Stimulated activated CD4-positive, alpha-beta T cell treated with anti-CD3 and anti-CD28 coated beads, Interleukin-4, amount 100 ng/mL, for 4 hours (primary cell): ENCODE measurements around the gene CMSS1.

Experiments used
- DNase-seq, 2 experiments: peaks; one replicate each; pipeline ENCODE4 v3.0.0-alpha.2; 2020

CMSS1 gene

GRCh38 chr3:100159331-100160153 is 341.9 kb downstream of the CMSS1 start:
- DNase-seq, result no peak

- DNase-seq, result no peak
These were observed 342.9 kb downstream of the CMSS1 start for GRCh38 chr3:100160521-100160920.

- DNase-seq, result no peak
These were observed 346.1 kb downstream of the CMSS1 start for GRCh38 chr3:100163787-100164186.

GRCh38 chr3:100164743-100165142 is 347.1 kb downstream of the CMSS1 start:
- no peak for DNase-seq

- DNase-seq, result no peak
These were observed 348.4 kb downstream of the CMSS1 start for GRCh38 chr3:100165926-100166550.

- no peak for DNase-seq
These were observed 351.7 kb downstream of the CMSS1 start for GRCh38 chr3:100169201-100169920.

GRCh38 chr3:100170486-100170885 is 352.8 kb downstream of the CMSS1 start:
- no peak for DNase-seq

- no peak for DNase-seq
These were observed 353.7 kb downstream of the CMSS1 start for GRCh38 chr3:100171211-100171914.

- no peak for DNase-seq
These were observed 356.3 kb downstream of the CMSS1 start for GRCh38 chr3:100173961-100174360.

GRCh38 chr3:100175637-100176280 is 358.1 kb downstream of the CMSS1 start:
- no peak for DNase-seq

GRCh38 chr3:100179692-100180349 is 362.2 kb downstream of the CMSS1 start:
- DNase-seq, result no peak

- no peak for DNase-seq
These were observed 366.0 kb downstream of the CMSS1 start for GRCh38 chr3:100183608-100184125.

- no peak for DNase-seq
These were observed 367.4 kb downstream of the CMSS1 start for GRCh38 chr3:100184948-100185570.

GRCh38 chr3:100185847-100186246 is 368.2 kb downstream of the CMSS1 start:
- DNase-seq, result no peak

GRCh38 chr3:100189444-100189964 is 371.8 kb downstream of the CMSS1 start:
- no peak for DNase-seq

- no peak for DNase-seq
These were observed 377.7 kb downstream of the CMSS1 start for GRCh38 chr3:100195375-100195774.

GRCh38 chr3:100197876-100198275 is 380.2 kb downstream of the CMSS1 start:
- DNase-seq, result no peak

- DNase-seq, result no peak
These were observed 381.1 kb downstream of the CMSS1 start for GRCh38 chr3:100198579-100199269.

GRCh38 chr3:100205171-100205570 is 387.5 kb downstream of the CMSS1 start:
- no peak for DNase-seq

GRCh38 chr3:100206687-100207086 is 389.0 kb downstream of the CMSS1 start:
- no peak for DNase-seq
